Epithelial cell of esophagus (primary cell): Measurements from ENCODE around the gene ARAP3.

Experiments used
- DNase-seq: peaks from one replicate; pipeline ENCODE4 v3.0.0; 2010; ENCODE audit warnings: low read depth
- H3K4me3 ChIP-seq: 2 replicates; pipeline ENCODE4 v1.5.1; 2011; ENCODE audit warnings: mild to moderate bottlenecking, low read length, control low read depth
- CTCF ChIP-seq: IDR thresholded peaks from 2 replicates; pipeline ENCODE4 v1.5.1; 2011; ENCODE audit warnings: low read depth, mild to moderate bottlenecking, low read length, control low read depth, inconsistent platforms; ENCODE audit not compliant: insufficient read depth; ENCODE audit errors: missing control alignments

The ARAP3 gene

DNA sequence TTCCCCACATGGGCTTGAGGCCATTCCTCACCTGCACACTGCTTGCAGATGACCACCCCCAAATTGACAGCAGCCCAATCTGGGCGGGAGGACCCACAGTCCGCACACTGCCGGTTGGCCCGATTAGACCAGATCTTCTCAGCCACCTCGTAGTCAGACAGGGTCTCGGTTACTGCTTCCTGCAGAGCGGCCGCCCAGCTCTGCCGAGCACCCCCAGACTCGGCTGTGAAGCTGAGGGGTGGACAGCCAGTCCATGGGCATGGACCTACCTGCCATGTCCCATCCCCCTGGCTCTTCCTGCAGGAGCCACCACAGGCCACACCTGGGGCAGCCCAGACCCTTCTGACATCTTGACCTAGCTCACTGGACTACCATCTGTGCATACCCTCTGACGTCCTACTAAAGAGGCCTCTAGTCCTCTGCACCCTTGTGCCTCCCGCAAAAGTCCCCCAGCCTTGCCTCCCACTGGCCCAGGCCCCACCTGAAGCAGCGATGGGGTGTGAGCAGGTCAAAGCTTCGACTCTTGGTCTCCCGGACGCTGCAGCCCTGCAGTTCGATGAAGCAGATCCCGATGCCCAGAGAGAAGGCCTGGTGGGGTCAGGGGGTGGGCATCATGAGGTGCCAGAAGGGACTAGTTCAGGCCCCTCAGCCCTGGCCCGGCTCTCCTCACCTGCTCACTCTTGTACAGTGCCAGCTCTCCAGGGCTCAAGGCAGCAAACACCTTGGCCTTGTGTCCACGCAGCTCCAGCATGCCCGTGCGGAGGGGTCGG, 9.8 kb downstream of the ARAP3 start:
- TF ChIP-seq CTCF = no peak
- H3K4me3 ChIP-seq = no peak overlapping the region
- no peak for DNase-seq

DNA sequence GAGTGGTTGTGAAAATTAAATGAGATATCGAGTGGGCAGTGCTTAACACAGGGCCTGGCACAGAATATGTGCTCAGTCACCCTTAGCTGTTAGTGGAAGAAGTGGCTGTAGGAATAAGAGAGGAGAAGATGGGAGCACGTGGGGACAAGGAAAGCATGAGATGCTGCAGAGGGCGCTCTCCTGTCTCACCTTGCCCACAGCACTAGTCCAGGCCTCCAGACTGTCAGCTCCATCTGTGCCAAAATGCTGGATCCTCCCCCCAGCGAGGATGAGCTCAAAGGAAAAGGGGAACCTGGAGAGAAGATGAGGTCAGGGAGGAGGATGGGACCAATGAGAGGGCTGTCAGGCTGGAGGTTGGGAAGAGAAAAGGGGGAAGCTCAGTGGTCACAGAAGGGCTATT, 12.5 kb downstream of the ARAP3 start:
- no peak overlapping the region for H3K4me3 ChIP-seq
- no peak for DNase-seq
- no peak for TF ChIP-seq CTCF

DNA sequence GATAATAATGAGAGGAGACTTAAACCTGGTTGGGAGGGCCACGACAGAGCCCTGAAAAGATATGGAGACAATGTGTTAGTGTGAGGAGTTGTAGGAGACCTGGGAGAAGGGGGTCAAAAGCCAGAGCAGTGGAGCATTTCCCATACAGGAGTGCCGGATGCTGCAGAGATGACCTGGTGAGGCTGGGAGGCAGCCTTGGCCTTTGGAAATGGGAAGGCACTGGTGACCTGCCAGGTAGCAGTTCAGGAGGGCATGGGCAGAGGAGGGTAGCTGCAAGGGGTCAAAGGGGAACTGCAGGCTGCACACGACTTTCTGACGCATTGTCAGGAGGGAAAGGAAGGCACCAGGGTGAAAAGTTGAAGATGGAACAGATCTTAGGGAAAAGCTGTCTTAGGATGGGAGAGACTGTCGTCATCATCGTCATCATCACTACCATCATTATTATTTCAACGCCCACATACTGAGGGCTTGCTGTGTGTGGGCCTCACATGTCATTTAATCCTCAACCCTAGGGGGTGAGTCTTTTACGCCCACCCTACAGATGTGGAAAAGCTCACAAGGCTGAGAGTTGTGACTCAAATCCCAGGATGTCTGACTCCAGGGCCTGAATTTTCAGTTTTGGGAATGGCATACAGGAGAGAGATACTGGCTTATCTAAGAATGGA, 13.3 kb downstream of the ARAP3 start:
- no peak for TF ChIP-seq CTCF
- DNase-seq = no peak
- H3K4me3 ChIP-seq = no peak overlapping the region

DNA sequence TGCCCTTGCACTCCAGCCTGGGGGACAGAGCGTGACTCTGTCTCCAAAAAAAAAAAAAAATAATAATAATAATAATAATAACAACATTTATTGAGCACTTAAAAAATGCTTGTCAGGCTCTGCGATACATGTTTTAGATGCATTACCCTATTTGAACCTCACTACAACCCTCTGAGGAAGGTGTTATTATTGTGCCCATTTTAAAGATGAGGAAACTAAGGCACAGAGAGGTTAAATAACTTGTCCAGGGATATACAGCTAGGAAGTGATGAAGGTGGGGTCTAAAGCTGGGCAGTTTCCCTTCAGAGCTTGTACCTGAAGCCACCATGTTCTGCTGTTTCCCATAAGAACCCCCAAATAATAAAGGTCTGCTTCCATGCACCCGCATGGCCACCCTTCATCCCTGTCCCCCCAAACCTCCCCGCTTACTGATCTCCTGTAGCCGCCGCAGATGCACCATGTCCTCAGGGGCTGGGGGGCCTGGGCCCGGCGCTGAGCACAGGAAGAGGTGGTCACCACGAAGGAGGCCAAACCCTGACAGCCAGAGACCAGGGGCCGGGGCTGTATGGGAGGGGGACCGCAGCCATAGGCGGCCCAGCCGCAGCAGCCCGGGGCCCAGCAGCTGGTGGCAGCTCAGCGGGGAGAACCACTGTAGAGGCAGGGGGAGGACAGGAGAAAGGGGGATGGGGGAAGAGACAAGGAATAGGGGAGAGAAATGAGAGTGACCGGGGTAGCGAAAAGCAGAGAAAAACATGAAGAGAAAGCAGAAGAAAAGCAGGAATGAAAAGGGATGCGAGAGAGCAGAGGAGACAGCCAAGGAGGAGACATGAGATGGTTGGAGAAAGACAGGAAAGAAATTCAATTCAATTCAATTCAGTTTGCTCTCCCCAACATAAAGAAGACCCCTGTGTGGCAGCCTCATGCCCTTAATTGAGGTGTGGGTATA, 15.8 kb downstream of the ARAP3 start:
- TF ChIP-seq CTCF = no peak
- H3K4me3 ChIP-seq = no peak overlapping the region
- no peak for DNase-seq

DNA sequence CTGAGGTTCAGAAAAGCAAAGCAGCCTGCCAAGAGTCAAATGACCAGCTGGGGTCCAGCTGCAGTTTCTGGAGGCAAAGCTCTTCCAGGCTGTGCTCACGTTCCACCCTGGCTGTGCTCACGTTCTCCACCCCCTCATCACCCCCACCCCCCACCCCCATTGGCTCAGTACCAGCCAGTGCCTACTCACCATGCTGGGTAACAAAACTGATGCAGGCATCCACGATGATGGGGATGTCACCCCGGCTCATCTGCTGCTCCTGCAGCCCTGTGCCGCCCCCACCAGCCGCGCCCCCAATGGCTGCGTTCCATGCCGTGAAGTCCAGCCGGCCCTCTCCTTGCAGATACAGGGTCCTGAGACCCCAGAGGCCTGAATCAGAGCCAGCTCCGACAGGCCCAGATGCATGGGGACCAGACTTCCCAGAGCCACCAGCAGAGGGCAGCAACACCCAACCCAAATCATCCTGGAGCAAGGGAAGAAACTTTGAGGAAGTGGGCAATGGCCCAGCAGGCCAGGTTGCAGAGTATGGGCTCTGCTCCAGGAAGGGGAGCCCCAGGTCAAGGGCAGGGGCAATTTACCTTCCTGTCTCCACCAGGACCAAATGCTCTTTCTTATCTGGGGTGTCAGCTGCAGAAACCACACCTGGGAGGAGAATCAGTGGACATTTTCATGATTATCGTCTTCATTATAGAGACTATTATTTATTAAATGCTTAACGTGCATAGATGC, 17.1 kb downstream of the ARAP3 start:
- DNase-seq = peak; percentile 68
- peak; percentile 96 for TF ChIP-seq CTCF
- H3K4me3 ChIP-seq = no peak overlapping the region

DNA sequence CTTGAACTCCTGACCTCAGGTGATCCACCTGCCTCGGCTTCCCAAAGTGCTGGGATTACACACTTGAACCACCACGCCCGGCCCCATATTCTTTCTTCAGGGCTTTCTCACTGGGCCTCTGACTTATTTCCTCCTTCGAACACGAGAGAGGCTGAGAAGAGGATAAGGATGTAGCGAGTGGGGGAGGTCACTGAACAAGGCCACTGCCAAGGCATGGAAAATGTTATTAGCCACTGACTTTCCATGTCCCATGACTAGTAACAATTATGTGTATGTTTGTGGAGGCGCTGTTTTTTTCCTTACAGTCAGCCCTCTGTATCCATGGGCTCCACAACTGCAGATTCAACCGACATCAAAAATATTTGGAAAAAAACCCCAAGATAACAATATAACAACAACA, 18.5 kb downstream of the ARAP3 start:
- H3K4me3 ChIP-seq = no peak overlapping the region
- TF ChIP-seq CTCF = no peak
- no peak for DNase-seq
